HEK293 (cell line): Measurements from ENCODE around the gene CDC37.

Experiments
- GFI1B ChIP-seq: fragments of 450-650 bp; formaldehyde crosslinking; IDR thresholded peaks from 2 replicates; pipeline ENCODE4 v1.5.1; 2016; ENCODE audit warnings: missing biosample characterization, missing genetic modification characterization
- GLIS2 ChIP-seq: fragments of 450-650 bp; formaldehyde crosslinking; IDR thresholded peaks from 2 replicates; pipeline ENCODE4 v1.5.1; 2016; ENCODE audit warnings: missing biosample characterization, missing genetic modification characterization
- PRDM4 ChIP-seq: fragments of 450-650 bp; formaldehyde crosslinking; IDR thresholded peaks from 2 replicates; pipeline ENCODE4 v1.5.1; 2017; ENCODE audit warnings: missing biosample characterization, missing genetic modification characterization
- RBAK ChIP-seq: fragments of 450-650 bp; formaldehyde crosslinking; IDR thresholded peaks from 2 replicates; pipeline ENCODE4 v1.5.1; 2016; ENCODE audit warnings: missing biosample characterization, missing genetic modification characterization
- SCRT1 ChIP-seq: fragments of 450-650 bp; formaldehyde crosslinking; IDR thresholded peaks from 2 replicates; pipeline ENCODE4 v1.5.1; 2016; ENCODE audit warnings: missing biosample characterization, missing genetic modification characterization, borderline replicate concordance
- TSHZ1 ChIP-seq: fragments of 450-650 bp; formaldehyde crosslinking; IDR thresholded peaks from 2 replicates; pipeline ENCODE4 v1.5.1; 2016; ENCODE audit warnings: missing biosample characterization, missing genetic modification characterization, borderline replicate concordance
- YY2 ChIP-seq: fragments of 450-650 bp; formaldehyde crosslinking; IDR thresholded peaks from 2 replicates; pipeline ENCODE4 v1.5.1; 2016; ENCODE audit warnings: missing biosample characterization, missing genetic modification characterization
- ZBTB17 ChIP-seq: fragments of 450-650 bp; formaldehyde crosslinking; IDR thresholded peaks from 2 replicates; pipeline ENCODE4 v1.5.1; 2016; ENCODE audit warnings: missing biosample characterization, missing genetic modification characterization
- ZBTB20 ChIP-seq: fragments of 450-650 bp; formaldehyde crosslinking; IDR thresholded peaks from 2 replicates; pipeline ENCODE4 v1.5.1; 2016; ENCODE audit warnings: missing biosample characterization, missing genetic modification characterization
- ZBTB26 ChIP-seq: fragments of 450-650 bp; formaldehyde crosslinking; optimal IDR thresholded peaks from 2 replicates; pipeline ENCODE3; 2016; ENCODE audit warnings: missing biosample characterization, mild to moderate bottlenecking, missing genetic modification characterization
- ZBTB44 ChIP-seq: fragments of 450-650 bp; IDR thresholded peaks from 2 replicates; pipeline ENCODE4 v1.5.1; 2018; ENCODE audit warnings: missing biosample characterization, mild to moderate bottlenecking, missing genetic modification characterization
- ZFP37 ChIP-seq: fragments of 450-650 bp; formaldehyde crosslinking; IDR thresholded peaks from 2 replicates; pipeline ENCODE4 v1.5.1; 2016; ENCODE audit warnings: missing biosample characterization, missing genetic modification characterization
- ZNF16 ChIP-seq: fragments of 450-650 bp; formaldehyde crosslinking; IDR thresholded peaks from 2 replicates; pipeline ENCODE4 v1.5.1; 2016; ENCODE audit warnings: low read depth, missing biosample characterization, missing genetic modification characterization
- ZNF174 ChIP-seq: fragments of 450-650 bp; formaldehyde crosslinking; IDR thresholded peaks from 2 replicates; pipeline ENCODE4 v1.5.0; 2017; ENCODE audit warnings: missing biosample characterization, mild to moderate bottlenecking, missing genetic modification characterization
- ZNF202 ChIP-seq: fragments of 450-650 bp; formaldehyde crosslinking; IDR thresholded peaks from 2 replicates; pipeline ENCODE4 v1.5.1; 2016; ENCODE audit warnings: missing biosample characterization, missing genetic modification characterization, borderline replicate concordance
- ZNF354C ChIP-seq: fragments of 450-650 bp; formaldehyde crosslinking; IDR thresholded peaks from 2 replicates; pipeline ENCODE4 v1.5.1; 2016; ENCODE audit warnings: missing biosample characterization, missing genetic modification characterization, low read depth, borderline replicate concordance
- ZNF37A ChIP-seq: fragments of 450-650 bp; IDR thresholded peaks from 2 replicates; pipeline ENCODE4 v1.5.1; 2018; ENCODE audit warnings: missing biosample characterization, missing genetic modification characterization
- ZNF423 ChIP-seq: fragments of 450-650 bp; formaldehyde crosslinking; IDR thresholded peaks from 2 replicates; pipeline ENCODE4 v1.5.1; 2016; ENCODE audit warnings: missing biosample characterization, missing genetic modification characterization
- ZNF473 ChIP-seq: fragments of 450-650 bp; formaldehyde crosslinking; IDR thresholded peaks from 2 replicates; pipeline ENCODE4 v1.5.1; 2017; ENCODE audit warnings: missing biosample characterization, missing genetic modification characterization
- ZNF558 ChIP-seq: fragments of 450-650 bp; formaldehyde crosslinking; IDR thresholded peaks from 2 replicates; pipeline ENCODE4 v1.5.1; 2016; ENCODE audit warnings: missing biosample characterization, missing genetic modification characterization
- ZNF626 ChIP-seq: fragments of 450-650 bp; sonication (Bioruptor Pico); formaldehyde crosslinking; IDR thresholded peaks from 2 replicates; pipeline ENCODE4 v1.5.1; 2018; ENCODE audit warnings: missing biosample characterization, missing genetic modification characterization, inconsistent platforms
- ZNF654 ChIP-seq: fragments of 450-650 bp; formaldehyde crosslinking; IDR thresholded peaks from 2 replicates; pipeline ENCODE4 v1.5.1; 2016; ENCODE audit warnings: low read depth, missing biosample characterization, missing genetic modification characterization
- ZNF837 ChIP-seq: fragments of 450-650 bp; formaldehyde crosslinking; IDR thresholded peaks from 2 replicates; pipeline ENCODE4 v1.5.1; 2016; ENCODE audit warnings: missing biosample characterization, missing genetic modification characterization
- ZNF843 ChIP-seq: fragments of 450-650 bp; formaldehyde crosslinking; IDR thresholded peaks from 2 replicates; pipeline ENCODE4 v1.5.1; 2016; ENCODE audit warnings: missing biosample characterization, missing genetic modification characterization
- TF ChIP-seq, protein P1 (sequence below): fragments of 450-650 bp; formaldehyde crosslinking; IDR thresholded peaks from 2 replicates; pipeline ENCODE4 v1.5.1; 2016; ENCODE audit warnings: missing biosample characterization, missing genetic modification characterization
- TF ChIP-seq, protein P2 (sequence below): fragments of 450-650 bp; formaldehyde crosslinking; IDR thresholded peaks from 2 replicates; pipeline ENCODE4; 2016; ENCODE audit warnings: missing biosample characterization, missing genetic modification characterization
- TF ChIP-seq, protein P3 (sequence below): fragments of 450-650 bp; formaldehyde crosslinking; IDR thresholded peaks from 2 replicates; pipeline ENCODE4 v1.5.1; 2016; ENCODE audit warnings: missing biosample characterization, missing genetic modification characterization

CDC37 gene

DNA sequence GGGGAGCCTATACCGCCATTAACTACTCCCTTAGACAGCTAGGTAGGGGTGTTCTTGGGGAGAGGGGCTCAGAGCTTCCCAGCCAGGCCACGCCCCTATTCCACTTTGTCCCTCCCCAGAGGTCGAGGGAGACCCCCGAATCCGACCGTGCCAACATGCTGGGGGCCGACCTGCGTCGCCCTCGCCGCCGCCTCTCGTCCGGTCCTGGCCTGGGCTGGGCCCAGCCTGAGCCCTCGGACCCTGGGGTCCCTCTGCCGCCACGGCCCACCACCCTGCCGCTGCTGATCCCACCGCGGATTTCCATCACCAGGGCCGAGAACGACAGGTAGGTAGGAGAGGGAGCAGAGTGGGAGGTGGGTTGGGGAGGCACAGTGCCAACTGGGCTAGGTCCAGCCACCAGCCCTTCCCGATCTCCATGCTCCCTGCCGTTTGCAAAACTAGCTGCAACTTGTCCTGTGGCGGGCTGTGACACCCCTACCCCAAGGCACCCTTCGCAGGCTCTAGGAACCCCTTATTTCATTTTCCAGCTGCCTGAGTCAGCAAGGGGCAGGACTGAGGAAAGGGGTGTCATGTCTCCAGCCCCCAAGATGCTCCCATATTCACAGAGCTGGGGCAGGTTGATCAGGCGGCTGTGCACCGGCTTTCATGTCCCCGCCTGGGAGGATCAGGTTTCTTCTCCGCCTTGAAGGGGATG lies 14.3 kb upstream of the CDC37 start (continued):
- TF ChIP-seq, protein P1, sequence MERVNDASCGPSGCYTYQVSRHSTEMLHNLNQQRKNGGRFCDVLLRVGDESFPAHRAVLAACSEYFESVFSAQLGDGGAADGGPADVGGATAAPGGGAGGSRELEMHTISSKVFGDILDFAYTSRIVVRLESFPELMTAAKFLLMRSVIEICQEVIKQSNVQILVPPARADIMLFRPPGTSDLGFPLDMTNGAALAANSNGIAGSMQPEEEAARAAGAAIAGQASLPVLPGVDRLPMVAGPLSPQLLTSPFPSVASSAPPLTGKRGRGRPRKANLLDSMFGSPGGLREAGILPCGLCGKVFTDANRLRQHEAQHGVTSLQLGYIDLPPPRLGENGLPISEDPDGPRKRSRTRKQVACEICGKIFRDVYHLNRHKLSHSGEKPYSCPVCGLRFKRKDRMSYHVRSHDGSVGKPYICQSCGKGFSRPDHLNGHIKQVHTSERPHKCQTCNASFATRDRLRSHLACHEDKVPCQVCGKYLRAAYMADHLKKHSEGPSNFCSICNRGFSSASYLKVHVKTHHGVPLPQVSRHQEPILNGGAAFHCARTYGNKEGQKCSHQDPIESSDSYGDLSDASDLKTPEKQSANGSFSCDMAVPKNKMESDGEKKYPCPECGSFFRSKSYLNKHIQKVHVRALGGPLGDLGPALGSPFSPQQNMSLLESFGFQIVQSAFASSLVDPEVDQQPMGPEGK (tag by site-specific recombination) = peak; percentile 80
- TF ChIP-seq ZNF37A = no peak
- no peak for TF ChIP-seq ZNF16 (tag by site-specific recombination)
- no peak for TF ChIP-seq ZBTB26 (tag by site-specific recombination)
- TF ChIP-seq ZNF423 (tag by site-specific recombination) = no peak
- no peak for TF ChIP-seq ZNF843 (tag by site-specific recombination)
- no peak for TF ChIP-seq ZNF354C (tag by site-specific recombination)
- no peak for TF ChIP-seq ZNF473 (tag by site-specific recombination)
- TF ChIP-seq ZNF174 (tag by site-specific recombination) = no peak
- no peak for TF ChIP-seq ZFP37 (tag by site-specific recombination)
- TF ChIP-seq ZNF202 (tag by site-specific recombination) = no peak
- no peak for TF ChIP-seq RBAK (tag by site-specific recombination)
- no peak for TF ChIP-seq ZBTB20
- TF ChIP-seq ZNF558 (tag by site-specific recombination) = no peak
- no peak for TF ChIP-seq ZNF626 (tag by site-specific recombination)
- TF ChIP-seq, protein P2, sequence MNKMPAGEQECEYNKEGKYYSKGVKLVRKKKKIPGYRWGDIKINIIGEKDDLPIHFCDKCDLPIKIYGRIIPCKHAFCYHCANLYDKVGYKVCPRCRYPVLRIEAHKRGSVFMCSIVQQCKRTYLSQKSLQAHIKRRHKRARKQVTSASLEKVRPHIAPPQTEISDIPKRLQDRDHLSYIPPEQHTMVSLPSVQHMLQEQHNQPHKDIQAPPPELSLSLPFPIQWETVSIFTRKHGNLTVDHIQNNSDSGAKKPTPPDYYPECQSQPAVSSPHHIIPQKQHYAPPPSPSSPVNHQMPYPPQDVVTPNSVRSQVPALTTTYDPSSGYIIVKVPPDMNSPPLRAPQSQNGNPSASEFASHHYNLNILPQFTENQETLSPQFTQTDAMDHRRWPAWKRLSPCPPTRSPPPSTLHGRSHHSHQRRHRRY (tag by site-specific recombination) = no peak
- peak; percentile 5; the same call in 1 of the 2 replicates for TF ChIP-seq GLIS2 (tag by site-specific recombination)
- no peak for TF ChIP-seq ZNF837 (tag by site-specific recombination)
- TF ChIP-seq ZBTB44 (tag by site-specific recombination) = no peak
- TF ChIP-seq SCRT1 (tag by site-specific recombination) = no peak
- no peak for TF ChIP-seq TSHZ1 (tag by site-specific recombination)
- TF ChIP-seq PRDM4 = no peak
- TF ChIP-seq YY2 (tag by site-specific recombination) = no peak
- no peak for TF ChIP-seq GFI1B
- no peak for TF ChIP-seq ZNF654 (tag by site-specific recombination)
- TF ChIP-seq, protein P3, sequence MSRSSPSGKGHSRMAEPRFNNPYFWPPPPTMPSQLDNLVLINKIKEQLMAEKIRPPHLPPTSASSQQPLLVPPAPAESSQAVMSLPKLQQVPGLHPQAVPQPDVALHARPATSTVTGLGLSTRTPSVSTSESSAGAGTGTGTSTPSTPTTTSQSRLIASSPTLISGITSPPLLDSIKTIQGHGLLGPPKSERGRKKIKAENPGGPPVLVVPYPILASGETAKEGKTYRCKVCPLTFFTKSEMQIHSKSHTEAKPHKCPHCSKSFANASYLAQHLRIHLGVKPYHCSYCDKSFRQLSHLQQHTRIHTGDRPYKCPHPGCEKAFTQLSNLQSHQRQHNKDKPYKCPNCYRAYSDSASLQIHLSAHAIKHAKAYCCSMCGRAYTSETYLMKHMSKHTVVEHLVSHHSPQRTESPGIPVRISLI (tag by site-specific recombination) = no peak
- peak; percentile 80 for TF ChIP-seq ZBTB17 (tag by site-specific recombination)
